RCC 7860 (cell line): ENCODE measurements around the gene BRD4.
"Not testable (repeated sequence)": the region's sequence is repeated elsewhere in the genome, so short reads cannot be mapped to it uniquely, and the experiment has no call there.

Source experiments
- DNase-seq: peaks from one replicate; pipeline ENCODE4 v3.0.0-alpha.2; 2015; ENCODE audit warnings: low spot score
- FAIRE-seq: peaks from 2 replicates; lab custom pipeline; 2012; peaks lifted over from hg19 to GRCh38; lab: Jason Lieb, UNC

The BRD4 gene

DNA sequence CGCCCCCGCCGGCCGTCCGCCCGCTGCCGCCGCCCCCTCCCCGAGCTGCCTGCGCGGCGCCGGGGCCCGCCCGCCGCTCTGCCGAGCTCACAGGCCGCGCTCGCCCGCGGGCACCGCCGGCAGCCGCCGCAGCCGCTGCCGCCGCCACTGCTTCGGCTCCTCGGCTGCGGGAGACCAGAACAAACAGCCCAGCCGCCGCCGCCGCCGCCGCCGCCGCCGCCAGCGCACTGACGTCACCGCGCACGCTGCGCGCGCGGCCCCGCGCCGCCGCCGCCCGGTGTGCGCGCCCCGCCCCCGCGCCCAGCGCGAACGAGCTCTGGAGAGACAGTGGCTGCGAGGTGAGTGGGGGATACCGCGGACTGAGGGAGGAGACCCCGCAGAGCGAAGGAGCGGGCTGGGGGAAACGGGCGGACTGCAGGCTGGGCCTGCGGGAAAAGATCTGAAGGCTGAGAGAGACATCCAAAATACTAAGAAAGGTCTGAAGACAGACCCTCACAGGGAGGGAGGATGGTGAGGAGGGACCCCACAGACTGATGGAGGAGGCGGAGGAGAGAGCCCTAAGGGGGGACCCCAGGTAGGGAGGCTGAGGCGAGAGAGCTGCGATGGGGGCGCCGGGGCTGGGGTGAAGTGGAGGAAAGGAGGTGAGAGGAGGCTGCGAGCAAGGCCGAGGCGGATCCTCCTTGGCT is at the start of gene BRD4:
Gene BRD4 (minus strand): TSS at position 229 of the 686 bp plus-strand sequence. CDS start 59,440 bp downstream, outside the sequence.
- peak; percentile 21 for DNase-seq
- FAIRE-seq, result no peak

DNA sequence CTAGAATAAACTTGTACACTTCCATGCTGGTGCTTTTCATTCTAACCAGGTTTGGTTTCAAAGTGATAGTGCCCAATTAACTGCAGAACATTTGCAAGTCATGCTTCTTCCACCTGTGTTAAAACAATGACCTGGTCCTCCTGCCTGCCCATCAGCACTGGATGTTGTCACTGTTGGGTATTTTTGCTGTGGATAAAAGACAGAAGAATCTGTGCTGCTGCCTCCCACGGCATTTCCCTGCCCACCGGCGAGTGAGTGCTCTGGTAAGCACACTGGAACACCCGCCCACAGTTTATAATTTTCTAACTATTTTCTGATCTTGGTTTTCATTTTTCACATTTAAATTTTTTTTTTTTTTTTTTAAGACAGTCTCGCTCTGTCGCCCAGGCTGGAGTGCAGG is 49.5 kb upstream of the BRD4 start:
- DNase-seq (no peak), FAIRE-seq (no peak)

DNA sequence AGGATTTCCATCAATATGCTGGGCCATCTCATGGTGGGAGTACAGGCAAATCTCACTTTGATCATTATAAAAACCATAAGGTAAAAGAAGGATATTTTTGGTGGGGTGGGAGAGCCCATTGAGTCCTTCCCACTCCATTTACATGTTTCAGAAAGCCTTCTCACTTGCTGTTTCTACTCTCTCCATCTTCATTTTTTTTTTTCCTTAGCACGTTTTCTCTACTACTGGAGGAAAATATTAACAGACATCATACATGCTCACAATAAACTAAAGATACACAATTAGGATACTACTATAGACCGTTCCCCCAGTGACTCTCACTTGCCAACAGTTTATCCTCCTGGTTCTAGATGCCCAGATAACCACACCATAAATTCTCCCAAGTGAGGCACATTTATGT is 49.1 kb upstream of the BRD4 start:
- FAIRE-seq (no peak), DNase-seq (no peak)

DNA sequence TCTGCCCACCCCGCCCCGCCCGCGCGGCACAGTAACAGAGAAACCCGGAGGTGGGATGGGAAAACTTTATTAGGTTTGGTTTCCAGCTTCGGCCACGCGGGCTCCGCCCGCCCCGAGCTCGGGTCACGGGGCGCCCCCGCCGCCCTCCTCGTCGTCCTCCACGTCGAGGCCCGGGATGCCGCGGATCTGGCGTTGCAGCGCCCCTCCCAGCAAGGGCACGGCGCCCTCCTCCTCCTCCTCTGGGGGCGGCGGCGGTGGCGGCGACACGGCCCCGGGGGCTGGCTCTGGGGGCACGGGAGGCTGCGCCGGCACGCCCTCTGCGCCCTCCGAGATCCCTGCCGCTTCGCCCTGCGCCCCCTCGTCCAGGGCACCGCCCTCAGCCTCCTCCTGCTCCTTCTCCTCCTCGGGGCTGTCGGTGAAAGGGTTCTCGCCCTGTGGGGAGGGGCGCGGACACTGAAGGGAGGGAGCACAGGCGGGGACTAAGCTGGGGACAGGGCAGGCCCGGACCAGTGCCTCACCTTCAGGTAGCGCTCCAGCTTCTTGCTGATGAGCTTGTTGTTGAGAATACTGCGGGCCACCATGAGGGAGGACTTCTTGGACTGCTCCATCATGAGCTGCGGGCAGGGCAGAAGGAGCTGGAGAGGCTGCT is 47.8 kb upstream of the BRD4 start:
- peak; percentile 36 for DNase-seq
- no peak for FAIRE-seq

DNA sequence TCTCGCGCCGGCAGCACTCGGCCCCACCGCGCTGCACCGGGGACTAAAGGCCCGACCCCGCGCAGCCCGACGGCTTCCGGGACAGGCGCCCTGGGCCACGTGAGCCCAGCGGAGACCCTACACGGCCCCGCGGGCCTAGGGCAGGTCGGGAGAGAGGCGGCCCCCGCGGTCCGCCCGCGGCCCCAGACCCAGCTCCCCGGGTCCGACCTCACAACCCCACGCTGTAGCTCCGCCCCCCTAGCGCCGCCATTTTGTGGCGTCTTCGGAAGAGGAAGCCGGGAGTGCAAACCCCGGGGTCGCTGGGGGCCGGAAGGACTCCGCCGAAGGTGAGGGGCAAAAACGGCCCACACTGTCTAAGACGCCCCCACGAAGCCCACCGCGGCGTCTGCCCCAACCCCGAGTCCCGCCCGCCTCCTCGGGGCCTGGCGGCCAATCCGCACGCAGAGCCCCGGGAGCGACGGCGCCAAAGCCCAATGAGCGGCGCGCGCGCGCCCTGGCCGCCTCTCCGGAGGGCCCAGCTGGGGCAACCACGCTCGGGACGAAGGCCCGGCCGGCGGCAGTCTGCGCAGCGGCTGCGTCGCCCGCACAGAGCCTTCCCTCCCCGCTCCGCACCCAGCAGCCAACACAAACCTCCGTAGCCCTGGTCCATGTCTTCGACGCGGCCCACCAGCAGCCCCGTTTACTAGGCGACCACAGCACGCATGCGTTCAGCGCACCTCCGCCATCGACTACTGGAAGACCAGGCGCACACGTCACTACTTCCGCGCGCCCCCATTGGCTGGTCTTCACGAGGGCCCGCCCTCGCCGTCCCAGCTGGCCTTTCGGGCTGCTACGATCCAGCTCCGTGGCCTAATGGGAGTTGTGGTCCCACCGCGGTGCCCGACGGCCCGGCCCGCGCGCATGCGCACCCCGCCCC is 47.0 kb upstream of the BRD4 start, which contains the start of gene AKAP8:
Gene AKAP8 (minus strand): TSS at position 705 of the 916 bp plus-strand sequence. CDS start 56 bp downstream, at position 649.
- DNase-seq, result peak; percentile 96
- no peak for FAIRE-seq

DNA sequence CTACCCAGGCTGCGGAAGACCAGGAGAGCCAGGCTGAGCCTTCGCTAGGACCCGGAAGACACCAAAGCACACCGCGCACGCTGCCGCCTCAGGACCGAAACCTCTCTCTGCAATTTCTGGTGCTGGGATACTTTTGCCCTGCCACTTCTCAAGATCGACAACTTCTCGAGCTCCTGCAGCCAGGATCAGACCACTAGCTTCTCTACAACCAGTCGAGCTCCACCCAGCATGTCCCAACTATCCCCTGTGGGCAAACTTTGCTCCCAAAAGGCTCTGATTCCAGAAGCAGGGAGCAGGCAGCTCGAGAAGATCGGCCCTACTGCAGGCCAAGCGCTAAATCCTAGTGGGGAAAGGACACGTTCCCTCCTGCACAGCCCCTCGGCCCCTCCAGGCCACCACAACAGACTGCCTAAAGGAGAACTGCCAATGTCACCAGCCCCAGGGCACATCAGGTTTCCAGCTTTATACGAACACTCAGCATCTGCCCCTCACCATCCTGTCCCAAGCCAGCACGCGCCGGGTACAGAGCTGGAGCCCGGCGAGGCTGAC is 46.3 kb upstream of the BRD4 start:
- FAIRE-seq, result no peak
- DNase-seq, result peak; percentile 39

DNA sequence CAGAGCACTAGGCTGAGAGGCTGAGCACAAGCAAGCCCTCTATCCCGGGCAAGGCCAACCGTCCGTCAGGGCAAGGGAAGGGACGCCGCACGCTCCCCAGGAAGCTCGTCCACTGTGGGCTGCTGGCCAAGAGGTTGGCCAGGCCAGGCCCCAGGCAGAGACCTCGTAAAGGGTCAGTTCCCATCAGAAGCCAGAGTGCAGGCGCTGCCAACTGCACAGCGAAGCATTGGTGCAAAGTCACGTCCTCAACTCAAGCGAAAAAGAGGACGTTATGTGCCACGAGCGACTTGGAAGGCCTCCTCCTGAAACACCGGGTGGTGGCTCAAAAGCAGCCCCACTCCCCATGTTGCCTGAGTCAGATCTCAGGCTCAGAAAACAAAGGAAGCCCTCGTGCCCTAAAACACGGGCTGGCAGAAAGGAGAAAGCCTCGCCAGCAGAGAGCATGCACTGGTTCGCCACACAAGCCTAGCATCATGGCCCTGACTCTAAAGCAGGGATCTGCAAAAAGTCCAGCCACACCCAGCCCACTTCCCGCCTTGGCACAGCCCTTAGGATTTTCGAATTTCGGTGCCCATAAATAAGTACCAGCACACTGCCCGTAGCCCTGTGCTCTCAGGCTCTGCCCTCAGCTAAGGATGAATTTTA is 42.6 kb upstream of the BRD4 start:
- FAIRE-seq (no peak), DNase-seq (no peak)

DNA sequence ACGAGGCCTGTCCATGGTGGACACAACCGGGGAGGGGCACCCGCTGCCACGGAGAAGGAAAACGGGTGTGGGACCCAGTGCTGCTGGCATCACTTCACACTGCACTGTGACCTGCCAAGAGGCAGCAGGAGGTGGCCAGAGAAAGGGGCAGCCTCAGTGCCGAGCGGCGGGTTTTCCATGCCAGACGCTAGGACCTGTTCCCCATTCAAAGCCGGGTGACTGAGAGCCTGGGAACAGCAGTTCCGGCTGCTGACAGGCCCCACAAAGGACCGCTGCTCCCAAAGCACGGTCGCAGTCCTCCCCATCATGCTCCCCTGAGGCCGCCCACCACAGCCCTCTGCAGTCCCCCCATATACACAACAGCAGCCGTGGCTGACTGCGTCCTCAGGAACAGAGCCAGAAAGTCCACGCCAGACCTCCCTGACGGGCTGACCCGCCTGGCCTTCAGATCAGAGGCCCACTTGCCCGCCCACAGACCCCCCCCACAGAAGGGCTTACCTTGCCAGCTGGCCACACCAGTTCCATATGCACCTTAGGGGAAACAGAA is 41.8 kb upstream of the BRD4 start:
- DNase-seq, result no peak
- no peak for FAIRE-seq

DNA sequence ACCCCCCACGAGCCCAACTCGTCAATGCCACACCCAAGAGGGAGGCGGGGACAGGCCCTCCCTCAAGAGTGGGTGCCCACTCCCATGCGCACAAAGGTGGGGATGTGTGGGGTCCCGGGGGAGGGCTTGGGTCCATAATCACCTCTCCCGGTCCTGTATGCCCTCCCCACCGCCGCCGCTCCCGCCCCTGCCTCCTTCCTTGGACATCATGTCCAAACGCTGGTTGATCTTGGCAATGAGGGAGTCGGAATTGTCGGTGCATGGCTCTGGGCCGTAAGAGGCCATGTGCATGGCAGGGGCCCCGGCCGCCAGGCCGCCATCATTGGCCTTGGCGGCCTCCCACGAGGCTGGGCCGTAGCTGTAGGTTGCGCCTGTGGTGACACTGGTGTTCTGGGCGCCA is 41.3 kb upstream of the BRD4 start:
- DNase-seq, result no peak
- no peak for FAIRE-seq

DNA sequence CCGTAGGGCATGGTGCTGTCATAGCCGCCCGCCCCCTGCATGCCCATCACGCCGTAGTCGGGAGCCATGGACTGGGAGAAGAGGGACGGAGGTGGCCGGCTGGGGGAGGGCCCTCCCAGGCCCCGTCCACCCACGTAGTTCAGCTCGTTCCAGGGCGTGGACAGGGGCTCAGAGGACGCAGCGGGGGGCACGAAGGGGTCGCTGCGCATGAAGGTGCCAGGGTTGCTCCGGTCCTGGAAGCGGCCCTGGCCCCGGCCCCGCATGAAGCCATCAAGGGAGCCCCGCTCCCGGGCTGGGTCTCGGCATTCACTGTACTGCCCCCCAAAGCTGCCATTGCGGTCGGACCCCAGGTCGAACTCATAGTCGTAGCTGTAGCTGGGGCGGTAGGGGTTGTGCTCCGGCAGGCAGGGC is 40.6 kb upstream of the BRD4 start:
- DNase-seq (no peak), FAIRE-seq (no peak)

DNA sequence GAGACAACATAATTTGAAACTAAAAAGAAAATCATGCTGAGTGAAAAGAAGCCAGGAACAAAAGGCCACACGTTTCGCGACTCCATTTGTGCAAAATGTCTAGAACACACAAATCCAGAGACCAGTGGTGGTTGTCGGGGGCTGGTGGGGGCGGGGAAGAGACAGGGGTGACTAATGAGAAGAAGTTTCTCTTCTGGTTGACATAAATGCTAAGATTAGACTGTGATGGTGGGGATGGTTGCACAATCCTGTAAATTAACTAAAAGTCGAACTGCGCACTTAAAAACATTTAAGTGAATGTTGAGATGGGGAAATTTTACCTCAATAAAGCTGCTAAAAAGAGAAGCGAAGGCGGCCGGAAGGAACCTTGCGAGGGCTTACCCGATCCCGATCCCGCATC is 40.1 kb upstream of the BRD4 start:
- no peak for FAIRE-seq
- no peak for DNase-seq

DNA sequence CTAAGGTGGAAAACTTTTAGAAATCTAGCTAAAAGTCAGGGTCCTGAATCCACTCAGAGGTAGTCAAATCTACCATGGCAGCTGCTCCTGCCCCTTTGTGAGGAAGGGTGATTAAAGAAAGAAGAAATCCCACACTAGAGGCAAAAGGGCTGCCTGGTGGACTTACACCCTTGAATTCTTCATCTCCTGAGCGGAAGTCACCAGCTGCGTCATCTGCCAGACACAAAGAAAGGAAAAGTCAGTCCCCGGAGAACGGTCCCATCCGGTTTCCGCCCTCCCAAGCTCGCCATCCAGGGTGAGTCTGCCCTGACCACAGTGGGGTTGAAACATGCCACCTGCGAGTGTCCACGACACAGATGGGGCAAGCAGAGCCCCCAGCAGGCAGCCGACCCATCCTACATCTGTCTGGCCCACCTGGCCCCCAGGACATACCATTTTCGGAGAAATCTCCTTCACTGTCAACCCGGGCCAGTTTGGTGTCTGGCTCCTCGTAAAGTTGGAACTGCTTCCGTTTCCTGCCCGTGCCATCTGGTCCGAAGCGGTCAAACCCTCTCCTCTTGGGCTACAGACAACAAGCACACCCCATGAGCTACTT is 39.5 kb upstream of the BRD4 start:
- DNase-seq, result no peak
- no peak for FAIRE-seq

DNA sequence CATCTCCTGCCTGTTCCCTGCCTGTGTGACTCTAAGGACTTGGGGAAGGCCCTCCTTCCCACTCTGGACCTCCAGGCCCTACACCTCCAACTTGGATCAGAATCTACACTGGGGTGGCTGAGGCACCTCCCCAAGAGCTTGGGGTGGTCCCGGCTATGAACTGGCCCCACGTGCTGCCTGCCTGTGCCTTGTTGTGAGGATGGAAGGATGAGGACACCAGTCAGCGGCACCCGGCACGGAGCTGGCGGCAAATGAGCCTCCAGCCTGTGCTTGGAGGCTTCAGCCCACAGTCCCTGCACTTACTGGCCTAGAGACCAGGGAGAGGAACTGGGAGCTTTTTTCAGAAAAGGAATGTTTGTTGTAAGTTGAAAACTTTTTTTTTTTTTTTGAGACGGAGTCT is 38.8 kb upstream of the BRD4 start:
- FAIRE-seq (no peak), DNase-seq (no peak)

DNA sequence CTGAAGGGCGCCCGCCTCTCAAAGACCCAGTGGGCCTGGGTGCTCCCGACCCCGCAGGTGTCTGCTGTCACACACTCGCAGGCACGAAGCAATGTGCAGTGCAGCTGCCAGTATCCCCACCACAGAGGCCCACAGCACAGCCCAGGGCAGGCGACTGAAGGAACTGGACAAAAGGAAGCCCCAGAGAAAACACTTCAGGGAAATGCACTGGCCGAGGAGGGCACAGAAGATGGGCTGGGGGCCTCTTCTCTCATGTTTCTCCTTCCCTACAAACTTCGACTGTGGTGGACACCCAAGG is 37.2 kb upstream of the BRD4 start:
- no peak for FAIRE-seq

DNA sequence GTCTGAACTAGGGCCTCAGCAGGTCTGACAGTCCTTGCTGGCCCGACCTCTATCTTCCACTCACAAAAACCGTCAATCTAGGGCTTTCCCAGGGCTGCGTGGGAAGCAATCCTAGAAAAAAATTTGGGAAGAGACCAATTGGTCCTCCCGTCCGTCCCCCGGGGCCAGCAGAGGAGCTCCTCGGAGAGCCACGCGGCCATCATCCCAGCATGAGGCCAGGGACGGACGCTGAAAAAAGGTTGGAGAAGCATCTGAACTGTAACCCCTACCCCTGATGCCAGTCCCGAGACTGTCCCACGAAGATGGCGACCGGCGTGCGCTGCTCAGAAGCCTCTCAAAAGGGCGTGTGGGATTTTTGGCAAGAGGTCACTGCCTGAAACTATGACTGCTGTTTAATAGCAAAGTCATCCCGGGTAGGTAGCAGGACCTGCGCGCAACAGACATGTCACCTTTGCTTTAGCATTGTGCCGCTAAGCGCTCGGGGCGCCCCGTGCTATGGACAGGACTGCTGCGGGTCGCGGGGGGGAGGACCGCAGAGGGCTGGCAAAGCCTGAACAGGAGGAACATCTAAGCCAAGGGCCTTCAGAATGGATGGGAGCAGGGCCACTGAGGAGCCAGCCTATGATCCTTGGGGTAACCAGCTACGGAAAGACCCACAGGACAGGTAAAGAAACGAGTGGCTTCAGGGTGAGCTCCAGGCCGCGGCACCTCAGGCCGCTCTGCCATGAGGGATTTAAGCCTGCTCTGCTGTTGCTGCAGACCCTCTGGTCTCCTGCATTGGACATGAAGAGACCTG is 36.7 kb upstream of the BRD4 start:
- FAIRE-seq (no peak), DNase-seq (no peak)

More for the DNA sequence above, 37.2 kb upstream of the BRD4 start:
- DNase-seq, result no peak

DNA sequence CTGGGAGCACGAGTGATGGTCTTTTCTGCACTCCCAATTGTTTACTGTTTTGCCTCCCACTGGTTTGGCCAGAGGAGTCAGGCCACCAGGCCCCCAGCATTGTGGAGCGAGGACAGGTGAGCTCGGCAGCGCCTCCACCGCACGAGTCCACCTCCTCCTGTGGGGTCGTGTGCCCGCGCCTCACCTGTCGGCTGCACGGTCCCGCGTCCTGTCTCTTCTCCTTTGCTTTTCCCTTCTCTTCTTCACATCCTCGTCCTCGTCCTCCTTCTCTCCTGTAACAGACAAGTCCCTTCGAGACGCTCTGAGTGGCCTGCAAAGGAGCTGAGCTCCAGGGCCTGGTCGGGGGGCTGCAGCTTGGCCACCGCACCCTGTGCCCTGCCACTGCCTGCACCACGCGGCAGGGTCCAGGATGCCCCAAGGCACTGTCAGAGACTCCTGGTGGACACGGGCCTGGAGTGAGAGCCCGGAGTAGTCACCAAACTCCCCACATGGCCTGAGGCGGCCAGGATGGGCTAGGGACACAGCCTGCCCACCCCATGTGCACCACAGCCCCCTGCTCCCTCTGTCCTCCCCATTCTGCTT is 35.8 kb upstream of the BRD4 start:
- DNase-seq (no peak), FAIRE-seq (no peak)

DNA sequence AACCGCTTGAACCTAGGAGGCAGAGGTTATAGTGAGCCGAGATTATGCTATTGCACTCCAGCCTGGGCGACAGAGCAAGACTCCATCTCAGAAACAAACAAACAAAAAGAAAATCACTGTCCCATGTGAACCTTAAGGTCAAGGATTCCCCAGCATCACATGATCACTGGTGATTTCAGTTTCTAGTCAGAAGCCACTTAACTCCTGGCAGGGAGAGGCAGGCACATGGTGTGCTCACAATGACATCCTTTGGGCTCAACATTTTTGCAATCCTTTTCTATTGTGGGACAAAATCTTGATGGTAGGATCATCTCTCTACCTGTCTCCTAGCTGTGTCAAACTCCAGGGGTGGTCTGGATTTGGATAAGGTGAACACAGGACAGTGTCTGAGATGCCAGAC is 35.1 kb upstream of the BRD4 start:
- FAIRE-seq (no peak), DNase-seq (no peak)

DNA sequence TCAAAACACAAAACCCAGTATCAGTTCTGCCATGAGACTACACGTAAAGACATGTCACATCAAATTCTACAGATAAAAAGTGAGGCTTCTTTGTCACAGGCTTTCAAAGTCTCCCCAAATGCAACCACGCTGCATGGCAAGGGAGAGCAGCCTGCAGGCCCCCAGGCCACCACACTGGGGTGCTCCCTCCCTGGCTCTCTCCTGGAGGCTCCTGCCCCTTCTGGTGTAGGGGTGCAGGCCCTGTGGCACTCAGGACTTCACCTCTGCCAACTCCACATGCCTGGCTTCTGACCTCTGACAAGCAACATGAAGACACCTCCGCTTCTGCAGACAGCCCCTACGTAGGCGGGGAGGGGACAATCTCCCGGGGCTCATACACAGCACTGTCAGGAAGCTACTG is 32.9 kb upstream of the BRD4 start:
- FAIRE-seq (no peak), DNase-seq (no peak)

DNA sequence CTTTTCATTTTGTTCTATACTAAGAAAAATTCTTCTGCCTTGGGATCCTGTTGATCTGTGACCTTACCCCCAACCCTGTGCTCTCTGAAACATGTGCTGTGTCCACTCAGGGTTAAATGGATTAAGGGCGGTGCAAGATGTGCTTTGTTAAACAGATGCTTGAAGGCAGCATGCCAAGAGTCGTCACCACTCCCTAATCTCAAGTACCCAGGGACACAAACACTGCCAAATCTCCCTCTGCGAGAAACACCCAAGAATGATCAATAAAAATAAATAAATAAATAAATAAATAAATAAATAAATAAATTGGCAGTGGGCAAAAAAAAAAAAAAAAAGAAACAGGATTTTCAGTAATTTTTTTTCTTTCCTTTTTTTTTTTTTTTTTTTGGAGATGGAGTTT is 31.5 kb upstream of the BRD4 start:
- not testable (repeated sequence) for FAIRE-seq, DNase-seq
